NCI-H2227 treated with DMSO at 0.1 percent for 48 hours (cell line): ENCODE data around the gene INO80C.
"Not testable (repeated sequence)": the region's sequence is repeated elsewhere in the genome, so short reads cannot be mapped to it uniquely, and the experiment has no call there.

ENCODE experiments used
- DNase-seq: peaks from one replicate; lab custom pipeline; 2025; lab: John Stamatoyannopoulos, UW

Gene INO80C

GRCh38 chr18:35489281-35489680, 8.5 kb downstream of the INO80C start:
- not testable (repeated sequence) for DNase-seq

- DNase-seq, result not testable (repeated sequence)
Measured at GRCh38 chr18:35488396-35488795, 9.4 kb downstream of the INO80C start.

- not testable (repeated sequence) for DNase-seq
Measured at GRCh38 chr18:35487525-35487924, 10.2 kb downstream of the INO80C start.

- DNase-seq, result no peak
Measured at GRCh38 chr18:35485852-35486251, 11.9 kb downstream of the INO80C start.

- no peak for DNase-seq
Measured at GRCh38 chr18:35484034-35484433, 13.7 kb downstream of the INO80C start.

- DNase-seq, result no peak
Measured at GRCh38 chr18:35481960-35482366, 15.8 kb downstream of the INO80C start.

- no peak for DNase-seq
Measured at GRCh38 chr18:35479911-35480586, 17.7 kb downstream of the INO80C start.

GRCh38 chr18:35478520-35479435, 19.0 kb downstream of the INO80C start:
- no peak for DNase-seq

- no peak for DNase-seq
Measured at GRCh38 chr18:35477974-35478373, 19.8 kb downstream of the INO80C start.

GRCh38 chr18:35477497-35477896, 20.3 kb downstream of the INO80C start:
- DNase-seq, result no peak

- DNase-seq, result no peak
Measured at GRCh38 chr18:35474884-35475283, 22.9 kb downstream of the INO80C start.

GRCh38 chr18:35473562-35473961, 24.2 kb downstream of the INO80C start:
- no peak for DNase-seq

GRCh38 chr18:35470435-35470834, 27.3 kb downstream of the INO80C start:
- DNase-seq, result no peak

GRCh38 chr18:35469725-35470124, 28.0 kb downstream of the INO80C start:
- no peak for DNase-seq

- DNase-seq, result no peak
Measured at GRCh38 chr18:35468711-35469110, 29.0 kb downstream of the INO80C start.

GRCh38 chr18:35467624-35468016, 30.1 kb downstream of the INO80C start:
- no peak for DNase-seq

GRCh38 chr18:35466815-35467623, 30.7 kb downstream of the INO80C start:
- no peak for DNase-seq

GRCh38 chr18:35466334-35466733, 31.4 kb downstream of the INO80C start:
- DNase-seq, result no peak

- no peak for DNase-seq
Measured at GRCh38 chr18:35465329-35465728, 32.4 kb downstream of the INO80C start.

GRCh38 chr18:35464831-35465279, 32.9 kb downstream of the INO80C start:
- no peak for DNase-seq

- DNase-seq, result no peak
Measured at GRCh38 chr18:35463827-35464226, 33.9 kb downstream of the INO80C start.

- DNase-seq, result no peak
Measured at GRCh38 chr18:35463050-35463449, 34.7 kb downstream of the INO80C start.
